ENCODE results near the gene HTR3E. TPM values are rescaled to one million over a fixed set of nuclear protein-coding genes. Genes with fewer than 3 reads are reported as not detected.
A peak's percentile ranks its signal among the peaks of the same experiment; 100 is the strongest.
"Not testable (repeated sequence)": the region's sequence is repeated elsewhere in the genome, so short reads cannot be mapped to it uniquely, and the experiment has no call there.

HTR3E gene, protein sequence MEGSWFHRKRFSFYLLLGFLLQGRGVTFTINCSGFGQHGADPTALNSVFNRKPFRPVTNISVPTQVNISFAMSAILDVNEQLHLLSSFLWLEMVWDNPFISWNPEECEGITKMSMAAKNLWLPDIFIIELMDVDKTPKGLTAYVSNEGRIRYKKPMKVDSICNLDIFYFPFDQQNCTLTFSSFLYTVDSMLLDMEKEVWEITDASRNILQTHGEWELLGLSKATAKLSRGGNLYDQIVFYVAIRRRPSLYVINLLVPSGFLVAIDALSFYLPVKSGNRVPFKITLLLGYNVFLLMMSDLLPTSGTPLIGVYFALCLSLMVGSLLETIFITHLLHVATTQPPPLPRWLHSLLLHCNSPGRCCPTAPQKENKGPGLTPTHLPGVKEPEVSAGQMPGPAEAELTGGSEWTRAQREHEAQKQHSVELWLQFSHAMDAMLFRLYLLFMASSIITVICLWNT
- total RNA-seq = under 1 TPM in 7 of 8 experiments, not detected in 1; 0.05 to 0.49 (median 0.25) TPM

DNA sequence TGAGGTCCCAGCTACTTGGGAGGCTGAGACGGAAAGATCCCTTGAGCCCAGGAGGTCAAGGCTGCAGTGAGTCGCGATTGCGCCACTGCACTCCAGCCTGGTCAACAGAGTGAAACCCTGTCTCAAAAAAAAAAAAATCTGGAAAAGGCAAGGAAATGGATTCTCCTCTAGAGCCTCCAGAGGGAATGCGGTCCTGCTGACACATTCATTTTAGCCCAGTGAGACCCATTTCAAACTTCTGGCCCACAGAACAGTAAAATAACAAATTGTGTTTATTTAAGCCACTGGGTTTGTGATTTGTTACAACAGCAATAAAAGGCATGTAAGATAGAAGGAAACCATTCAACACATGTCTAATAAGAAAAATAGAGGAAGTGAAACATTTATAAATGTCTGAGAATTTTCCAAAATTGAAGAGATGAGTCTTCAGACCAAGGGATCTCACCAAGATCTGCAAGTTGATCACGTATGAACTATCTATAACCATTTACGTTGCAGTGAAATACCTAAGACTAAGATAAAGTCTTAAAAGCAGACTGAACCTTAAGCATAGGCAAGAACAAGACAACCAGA lies at the start of gene HTR3E:
HTR3E (plus strand) TSS at position 254 of the 573 bp plus-strand sequence. CDS start 466 bp downstream, outside the sequence.
- no peak within 1 kb of the TSS for H3K4me3 ChIP-seq
- 50 to 100% (median 84%) methylated on average over 1 to 7 of the region's 7 CpGs for WGBS, 10 experiments
- H3K4me1 ChIP-seq (replicated peaks in 1 of 2) = no peaks in the 10 kb centered on the region
- no peak for ATAC-seq (replicated peaks in 6 of 8)
- no peak within 1 kb of the TSS for H3K27ac ChIP-seq
- in situ Hi-C loops (cut with MboI; ENCODE audit: low pct_unique_long_range_greater_than_20kb in 2 of 9, low sequenced_read_pairs in 9 of 9, unreplicated experiment in 9 of 9) = no loop called here

DNA sequence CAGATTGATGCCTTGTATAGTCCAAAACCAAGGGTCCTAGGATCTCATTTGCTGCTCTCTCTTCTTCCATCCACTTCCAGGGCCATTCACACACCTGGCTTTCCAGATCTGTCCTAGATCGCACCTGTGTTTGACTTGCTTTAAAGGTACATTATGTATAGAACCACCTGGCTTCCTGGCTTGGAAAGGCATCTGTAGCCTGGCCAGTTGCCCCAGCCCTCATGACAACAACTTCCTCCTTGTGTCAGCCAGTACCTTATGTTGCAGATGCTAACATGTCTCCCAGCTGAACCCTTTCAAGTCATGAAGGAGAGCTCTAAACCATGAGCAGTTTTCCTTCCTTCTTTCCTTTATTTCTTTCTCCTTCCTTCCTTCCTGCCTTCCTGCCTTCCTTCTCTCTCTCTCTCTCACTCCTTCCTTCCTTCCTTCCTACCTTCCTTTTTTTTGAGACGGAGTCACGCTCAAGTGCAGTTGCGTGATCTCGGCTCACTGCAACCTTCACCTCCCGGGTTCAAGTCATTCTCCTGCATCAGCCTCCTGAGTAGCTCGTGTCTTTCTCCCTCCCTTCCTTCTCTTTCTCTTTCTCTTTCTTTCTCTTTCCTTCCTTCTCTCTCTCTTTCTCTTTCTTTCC lies 46.5 kb upstream of the HTR3E start:
- H3K4me1 ChIP-seq (replicated peaks in 1 of 2) = no peaks in the 10 kb centered on the region
- no peak for ATAC-seq (replicated peaks in 6 of 8)
- 40 to 100% (median 81%) methylated on average over 1 to 7 of the region's 7 CpGs for WGBS, 10 experiments
- H3K27ac ChIP-seq = no peak overlapping the region
- no peak overlapping the region for H3K4me3 ChIP-seq
- in situ Hi-C loops (cut with MboI; ENCODE audit: low pct_unique_long_range_greater_than_20kb in 2 of 9, low sequenced_read_pairs in 9 of 9, unreplicated experiment in 9 of 9) = no loop called here

DNA sequence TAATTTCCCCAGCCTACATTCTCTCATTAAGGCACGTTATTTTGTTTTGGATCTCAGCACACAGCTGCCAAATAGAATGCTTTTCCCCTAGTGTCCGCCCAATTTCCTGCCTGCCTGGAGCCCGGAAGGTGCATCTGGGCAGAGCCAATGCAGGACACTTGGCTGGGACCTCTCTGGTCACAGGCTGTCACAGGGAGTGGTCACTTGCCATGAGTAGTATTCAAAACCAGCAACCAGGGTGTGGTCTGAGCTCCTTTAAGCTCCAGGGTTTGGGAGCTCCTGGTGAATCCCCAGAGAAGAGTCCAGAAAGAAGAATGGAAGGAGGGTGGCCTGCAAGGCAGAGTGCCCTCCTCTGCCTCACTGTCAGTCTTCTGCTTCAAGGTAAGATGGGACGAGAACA lies 44.1 kb upstream of the HTR3E start, which contains the start of gene HTR3C:
HTR3C (plus strand) TSS at position 281 of the 400 bp plus-strand sequence; CDS start at position 315, 34 bp downstream.
- 27 to 80% (median 60%) methylated on average over 1 to 3 of the region's 4 CpGs; no CpG with 5 or more reads in 5 of the 10 experiments for WGBS, 10 experiments
- in situ Hi-C loops (cut with MboI; ENCODE audit: low pct_unique_long_range_greater_than_20kb in 2 of 9, low sequenced_read_pairs in 9 of 9, unreplicated experiment in 9 of 9) = no loop called here
- ATAC-seq (replicated peaks in 6 of 8) = peak in 3 of 8 experiments; percentile 79 to 100 (median 95)
- H3K4me1 ChIP-seq (replicated peaks in 1 of 2) = no peaks in the 10 kb centered on the region
- H3K27ac ChIP-seq = no peak within 1 kb of the TSS
- no peak within 1 kb of the TSS for H3K4me3 ChIP-seq

DNA sequence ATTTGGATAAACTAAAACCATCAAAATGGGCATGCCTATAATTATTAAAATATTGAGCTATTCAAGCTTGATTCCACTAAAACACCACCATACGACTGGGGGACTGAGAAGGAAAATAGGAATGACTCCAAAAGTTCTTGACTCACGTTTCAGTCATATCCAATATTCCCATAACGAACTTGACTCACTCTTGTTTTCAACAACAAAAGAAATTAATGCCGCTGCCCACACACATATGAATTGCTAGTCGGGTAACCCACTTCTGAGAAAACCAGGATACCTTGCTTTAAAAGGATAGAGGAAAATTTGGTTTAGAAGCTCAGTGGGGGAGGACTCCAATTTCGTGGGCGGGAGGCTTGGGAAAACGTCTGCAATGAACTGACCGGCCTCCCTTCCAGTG lies 38.8 kb upstream of the HTR3E start:
- ATAC-seq (replicated peaks in 6 of 8) = no peak
- 5 to 86% (median 51%) methylated on average over 4 to 9 of the region's 9 CpGs; no CpG with 5 or more reads in 1 of the 10 experiments for WGBS, 10 experiments
- in situ Hi-C loops (cut with MboI; ENCODE audit: low pct_unique_long_range_greater_than_20kb in 2 of 9, low sequenced_read_pairs in 9 of 9, unreplicated experiment in 9 of 9) = no loop called here
- H3K27ac ChIP-seq = no peak overlapping the region
- no peaks in the 10 kb centered on the region for H3K4me1 ChIP-seq (replicated peaks in 1 of 2)
- H3K4me3 ChIP-seq = no peak overlapping the region

DNA sequence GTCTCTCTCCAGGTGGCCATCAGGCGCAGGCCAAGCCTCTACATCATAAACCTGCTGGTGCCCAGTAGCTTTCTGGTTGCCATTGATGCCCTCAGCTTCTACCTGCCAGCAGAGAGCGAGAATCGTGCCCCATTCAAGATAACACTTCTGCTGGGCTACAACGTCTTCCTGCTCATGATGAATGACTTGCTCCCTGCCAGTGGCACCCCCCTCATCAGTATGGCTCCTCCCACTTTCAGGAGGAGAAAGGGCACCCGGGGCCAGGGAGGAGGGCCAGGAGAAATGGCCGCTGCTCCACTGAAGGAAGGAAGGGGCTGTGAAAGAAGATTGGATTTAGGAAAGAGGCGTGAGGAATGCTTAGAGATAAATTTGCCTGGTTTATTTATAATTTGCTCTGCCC lies 37.4 kb upstream of the HTR3E start:
- no peak overlapping the region for H3K27ac ChIP-seq
- no peaks in the 10 kb centered on the region for H3K4me1 ChIP-seq (replicated peaks in 1 of 2)
- no peak overlapping the region for H3K4me3 ChIP-seq
- no peak for ATAC-seq (replicated peaks in 6 of 8)
- WGBS, 10 experiments = 30 to 100% (median 64%) methylated on average over 1 to 6 of the region's 7 CpGs; no CpG with 5 or more reads in 2 of the 10 experiments
- in situ Hi-C loops (cut with MboI; ENCODE audit: low pct_unique_long_range_greater_than_20kb in 2 of 9, low sequenced_read_pairs in 9 of 9, unreplicated experiment in 9 of 9) = no loop called here

DNA sequence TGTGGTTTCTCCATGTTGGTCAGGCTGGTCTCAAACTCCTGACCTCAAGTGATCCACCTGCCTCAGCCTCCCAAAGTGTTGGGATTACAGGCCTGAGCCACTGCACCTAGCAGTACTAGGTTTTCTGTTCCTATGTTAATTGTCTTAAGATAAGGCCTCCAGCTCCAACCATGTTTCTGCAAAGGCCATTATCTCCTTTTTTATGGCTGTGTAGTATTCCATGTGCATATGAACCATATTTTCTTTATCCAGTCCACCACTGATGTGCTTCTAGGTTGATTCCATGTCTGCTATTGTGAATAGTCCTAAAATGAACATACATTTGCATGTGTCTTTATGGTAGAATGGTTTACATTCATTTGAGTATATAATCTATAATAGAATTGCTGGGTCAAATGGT lies 34.2 kb upstream of the HTR3E start:
- no peak for ATAC-seq (replicated peaks in 6 of 8)
- in situ Hi-C loops (cut with MboI; ENCODE audit: low pct_unique_long_range_greater_than_20kb in 2 of 9, low sequenced_read_pairs in 9 of 9, unreplicated experiment in 9 of 9) = no loop called here
- H3K4me3 ChIP-seq = no peak overlapping the region
- no peaks in the 10 kb centered on the region for H3K4me1 ChIP-seq (replicated peaks in 1 of 2)
- no peak overlapping the region for H3K27ac ChIP-seq

DNA sequence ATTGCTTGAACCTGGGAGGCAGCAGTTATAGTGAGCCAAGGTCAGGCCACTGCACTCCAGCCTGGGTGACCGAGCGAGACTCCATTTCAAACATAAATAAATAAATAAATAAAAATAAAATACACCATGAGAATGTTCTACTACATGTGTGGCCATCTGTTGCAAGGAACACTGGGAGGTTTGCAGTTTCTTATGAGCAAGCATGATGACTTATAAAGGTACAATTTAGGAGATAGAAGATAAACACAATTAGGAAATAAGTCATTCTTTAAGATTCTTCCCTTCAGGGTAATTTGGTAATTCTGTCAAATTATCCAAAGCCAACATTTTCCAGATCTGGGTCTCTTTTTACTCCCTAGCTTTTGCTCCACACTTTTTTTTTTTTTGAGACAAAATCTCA lies 30.7 kb upstream of the HTR3E start:
- Histone ChIP-seq H3K4me3 (no peak overlapping the region), H3K27ac (no peak overlapping the region), H3K4me1 (replicated peaks in 1 of 2) (no peaks in the 10 kb centered on the region)
- 82 to 100% (median 88%) methylated on average over 2 of the region's 2 CpGs; no CpG with 5 or more reads in 7 of the 10 experiments for WGBS, 10 experiments
- no peak for ATAC-seq (replicated peaks in 6 of 8)
- in situ Hi-C loops (cut with MboI; ENCODE audit: low pct_unique_long_range_greater_than_20kb in 2 of 9, low sequenced_read_pairs in 9 of 9, unreplicated experiment in 9 of 9) = no loop called here

DNA sequence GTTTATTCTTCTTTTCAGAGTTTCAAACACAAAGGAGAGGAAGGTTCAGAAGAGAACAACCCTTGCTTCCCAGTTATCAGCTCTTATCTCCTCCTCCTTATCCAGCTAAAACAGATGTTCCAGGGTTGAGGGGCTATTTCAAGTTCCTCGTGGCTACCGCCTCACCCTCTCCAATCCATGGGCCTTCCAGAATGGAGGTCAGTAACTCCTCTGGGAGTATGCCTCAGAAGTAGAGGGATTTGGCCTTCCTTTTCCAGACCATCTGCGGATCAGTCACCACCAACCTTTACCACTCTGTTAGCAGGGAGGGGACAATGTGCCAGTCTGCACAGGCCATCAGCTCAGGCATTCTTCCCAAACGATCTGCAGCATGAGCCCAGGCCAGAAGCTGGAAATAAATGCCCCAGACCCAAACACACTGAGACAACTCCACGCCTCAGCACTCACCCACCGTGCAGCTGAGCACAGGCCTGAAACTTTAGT lies 29.2 kb upstream of the HTR3E start:
- ATAC-seq (replicated peaks in 6 of 8) = no peak
- no peaks in the 10 kb centered on the region for H3K4me1 ChIP-seq (replicated peaks in 1 of 2)
- WGBS, 10 experiments = 60 to 100% (median 78%) methylated on average over 1 to 6 of the region's 6 CpGs; no CpG with 5 or more reads in 2 of the 10 experiments
- H3K27ac ChIP-seq = no peak overlapping the region
- in situ Hi-C loops (cut with MboI; ENCODE audit: low pct_unique_long_range_greater_than_20kb in 2 of 9, low sequenced_read_pairs in 9 of 9, unreplicated experiment in 9 of 9) = no loop called here
- H3K4me3 ChIP-seq = no peak overlapping the region

DNA sequence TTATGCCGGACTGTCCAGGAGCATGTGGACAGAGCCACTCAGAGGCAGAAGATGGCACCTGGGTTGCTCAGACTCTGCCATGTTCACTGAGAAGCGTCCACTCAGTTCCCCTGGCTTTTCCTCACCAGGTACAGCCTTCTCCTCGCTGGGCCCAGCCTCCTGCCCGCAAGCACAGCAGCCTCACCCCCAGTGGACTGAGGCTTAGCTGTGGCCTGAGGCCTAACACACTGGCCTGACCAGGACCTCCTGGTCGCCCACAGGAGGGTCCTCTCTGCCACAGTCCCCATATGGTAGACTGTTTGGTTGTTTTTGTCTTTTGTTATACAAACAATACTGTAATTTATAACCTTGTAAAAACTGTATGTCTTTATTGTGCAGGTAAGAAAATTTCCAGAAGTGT lies 28.5 kb upstream of the HTR3E start:
- in situ Hi-C loops (cut with MboI; ENCODE audit: low pct_unique_long_range_greater_than_20kb in 2 of 9, low sequenced_read_pairs in 9 of 9, unreplicated experiment in 9 of 9) = no loop called here
- ATAC-seq (replicated peaks in 6 of 8) = no peak
- Histone ChIP-seq H3K27ac (no peak overlapping the region), H3K4me3 (no peak overlapping the region), H3K4me1 (replicated peaks in 1 of 2) (no peaks in the 10 kb centered on the region)
- 50 to 80% (median 80%) methylated on average over 1 to 5 of the region's 5 CpGs; no CpG with 5 or more reads in 4 of the 10 experiments for WGBS, 10 experiments

DNA sequence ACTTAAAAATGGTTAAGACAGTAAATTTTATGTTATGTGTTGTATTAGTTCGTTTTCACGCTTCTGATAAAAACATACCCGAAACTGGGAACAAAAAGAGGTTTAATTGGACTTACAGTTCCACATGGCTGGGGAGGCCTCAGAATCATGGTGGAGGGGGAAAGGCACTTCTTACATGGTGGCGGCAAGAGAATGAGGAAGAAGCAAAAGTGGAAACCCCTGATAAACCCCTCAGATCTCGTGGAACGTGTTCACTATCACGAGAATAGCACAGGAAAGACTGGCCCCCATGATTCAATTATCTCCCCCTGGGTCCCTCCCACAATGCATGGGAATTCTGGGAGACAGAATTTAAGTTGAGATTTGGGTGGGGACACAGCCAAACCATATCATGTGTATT lies 25.7 kb upstream of the HTR3E start:
- in situ Hi-C loops (cut with MboI; ENCODE audit: low pct_unique_long_range_greater_than_20kb in 2 of 9, low sequenced_read_pairs in 9 of 9, unreplicated experiment in 9 of 9); H3K4me1 ChIP-seq (replicated peaks in 1 of 2); ATAC-seq (replicated peaks in 6 of 8); H3K4me3 ChIP-seq; H3K27ac ChIP-seq: not testable (repeated sequence)
- WGBS, 10 experiments = 0 to 100% (median 79%) methylated on average over 1 to 7 of the region's 7 CpGs; no CpG with 5 or more reads in 1 of the 10 experiments

DNA sequence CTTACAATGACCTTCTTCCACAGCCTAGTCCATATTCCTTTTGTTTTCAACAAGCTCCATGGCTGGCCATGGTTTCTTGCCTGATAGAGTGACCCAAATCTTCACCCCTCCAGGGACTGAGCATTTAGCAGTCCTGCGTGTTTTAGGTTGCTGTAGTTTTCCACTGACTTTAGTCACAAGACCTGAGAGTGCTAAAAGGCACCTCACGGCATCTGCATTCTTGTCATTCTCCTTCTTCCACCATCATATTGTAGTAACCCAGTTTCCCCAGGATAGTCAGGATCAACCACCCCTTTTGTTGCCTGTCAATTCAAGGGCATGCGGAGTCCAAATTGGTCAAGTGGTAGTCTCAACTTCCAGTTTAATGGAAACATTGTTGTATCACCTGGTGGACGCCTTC lies 23.2 kb upstream of the HTR3E start:
- H3K27ac ChIP-seq = no peak overlapping the region
- no peaks in the 10 kb centered on the region for H3K4me1 ChIP-seq (replicated peaks in 1 of 2)
- no peak for ATAC-seq (replicated peaks in 6 of 8)
- no peak overlapping the region for H3K4me3 ChIP-seq
- in situ Hi-C loops (cut with MboI; ENCODE audit: low pct_unique_long_range_greater_than_20kb in 2 of 9, low sequenced_read_pairs in 9 of 9, unreplicated experiment in 9 of 9) = no loop called here
- WGBS, 10 experiments = 52 to 86% (median 62%) methylated on average over 1 to 4 of the region's 4 CpGs; no CpG with 5 or more reads in 3 of the 10 experiments

DNA sequence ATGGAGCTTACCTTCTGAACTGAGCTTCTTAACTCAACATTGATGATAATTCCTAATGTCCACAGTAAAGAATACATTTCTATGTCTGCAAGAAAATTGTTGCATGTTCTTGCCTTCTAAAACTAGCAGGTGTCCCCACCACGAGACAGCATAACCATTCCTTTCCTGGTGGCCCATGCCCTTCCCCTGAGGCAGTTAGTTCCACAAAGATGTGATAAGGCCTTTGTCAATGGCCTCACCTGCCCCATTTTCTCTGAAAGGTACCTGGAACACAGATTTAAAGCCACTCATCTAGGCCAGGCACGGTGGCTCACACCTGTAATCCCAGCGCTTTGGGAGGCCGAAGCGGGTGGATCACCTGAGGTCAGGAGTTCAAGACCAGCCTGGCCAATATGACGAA lies 21.0 kb upstream of the HTR3E start:
- H3K27ac ChIP-seq = no peak overlapping the region
- in situ Hi-C loops (cut with MboI; ENCODE audit: low pct_unique_long_range_greater_than_20kb in 2 of 9, low sequenced_read_pairs in 9 of 9, unreplicated experiment in 9 of 9) = no loop called here
- no peak for ATAC-seq (replicated peaks in 6 of 8)
- WGBS, 10 experiments = 62 to 86% (median 80%) methylated on average over 1 to 3 of the region's 6 CpGs; no CpG with 5 or more reads in 6 of the 10 experiments
- no peaks in the 10 kb centered on the region for H3K4me1 ChIP-seq (replicated peaks in 1 of 2)
- H3K4me3 ChIP-seq = no peak overlapping the region

DNA sequence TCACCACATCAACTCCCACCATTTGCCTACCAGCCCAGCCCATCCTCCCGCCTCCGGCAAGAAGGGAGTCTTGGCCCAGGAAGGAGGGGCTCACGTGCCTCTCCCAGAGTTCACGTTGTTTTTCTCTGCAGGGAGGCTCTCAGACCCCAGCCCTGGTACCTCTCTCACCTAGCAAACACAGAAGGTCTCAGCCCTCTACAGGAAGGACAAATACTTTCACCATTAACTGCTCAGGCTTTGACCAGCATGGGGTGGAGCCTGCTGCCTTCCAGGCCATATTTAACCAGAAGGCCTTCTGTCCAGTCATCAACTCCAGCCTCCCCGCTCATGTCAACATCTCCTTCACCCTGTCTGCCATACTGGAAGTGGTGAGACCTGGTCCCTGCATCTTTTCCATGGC lies 19.0 kb upstream of the HTR3E start:
- 21 to 100% (median 70%) methylated on average over 1 to 4 of the region's 5 CpGs; no CpG with 5 or more reads in 5 of the 10 experiments for WGBS, 10 experiments
- Histone ChIP-seq H3K27ac (no peak overlapping the region), H3K4me3 (no peak overlapping the region), H3K4me1 (replicated peaks in 1 of 2) (no peaks in the 10 kb centered on the region)
- peak in 1 of 8 experiments; percentile 22 for ATAC-seq (replicated peaks in 6 of 8)
- in situ Hi-C loops (cut with MboI; ENCODE audit: low pct_unique_long_range_greater_than_20kb in 2 of 9, low sequenced_read_pairs in 9 of 9, unreplicated experiment in 9 of 9) = no loop called here
